SK-N-SH (cell line): Measurements from ENCODE around the gene TMEM161B.

Experiments
- CTCF ChIP-seq: fragments of 200-600 bp; sonication (generic); IDR thresholded peaks from 2 replicates; pipeline ENCODE4 v1.6.1; 2017; ENCODE audit warnings: antibody characterized with exemption, mild to moderate bottlenecking, moderate library complexity
- EZH2phosphoT487 ChIP-seq: fragments of 200-600 bp; sonication (generic); IDR thresholded peaks from 2 replicates; pipeline ENCODE4 v1.6.1; 2017; ENCODE audit warnings: low read depth, mixed run types, mild to moderate bottlenecking, antibody characterized with exemption, moderate library complexity, borderline replicate concordance
- RAD21 ChIP-seq: IDR thresholded peaks from 2 replicates; pipeline ENCODE4 v1.6.1; 2012; ENCODE audit warnings: mild to moderate bottlenecking, low read length

- TF ChIP-seq CTCF (no peak), EZH2phosphoT487 (no peak), RAD21 (no peak)
These were observed 54.0 kb downstream of the TMEM161B start for GRCh38 chr5:88214655-88215054.
